Measurements from ENCODE around the gene SLIT3. TPM values are rescaled to one million over a fixed set of nuclear protein-coding genes. Genes with fewer than 3 reads are reported as not detected.

The SLIT3 gene
- total RNA-seq, 2 experiments from 2014 or later: not detected

DNA sequence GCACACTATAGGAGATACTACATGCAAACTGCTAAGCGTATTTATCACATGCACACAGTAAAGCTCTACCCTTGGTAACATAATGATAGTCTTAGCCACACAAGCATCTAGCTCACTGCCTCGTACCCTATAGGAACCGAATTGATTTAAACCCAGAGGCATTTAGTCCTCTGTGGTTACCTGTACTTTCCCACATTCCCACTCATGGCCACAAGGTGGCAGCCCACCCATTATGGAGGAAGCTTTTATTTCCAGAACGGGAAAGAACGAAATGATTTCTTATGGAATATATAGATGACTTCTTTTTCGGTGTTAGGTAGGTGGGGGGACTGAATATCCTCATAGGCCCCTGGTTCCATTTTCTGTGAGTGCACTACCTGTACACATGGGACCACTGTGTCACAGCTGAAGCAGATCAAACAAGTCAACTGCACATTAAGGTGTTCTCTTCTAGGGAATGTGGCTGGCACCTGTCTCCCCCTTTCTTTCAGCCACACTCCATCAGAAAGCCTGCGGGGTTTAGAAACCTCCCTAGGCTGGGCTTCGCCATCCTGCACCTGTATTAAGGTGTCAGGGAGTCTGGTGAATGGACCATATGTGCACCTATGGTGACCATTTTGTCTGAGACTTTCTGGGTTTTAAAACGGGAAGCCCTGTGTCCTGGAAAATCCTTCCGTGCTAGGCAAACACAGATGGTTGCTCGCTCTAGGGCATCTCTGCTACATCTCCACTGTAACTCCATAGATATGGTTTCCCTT lies 313.2 kb downstream of the SLIT3 start:
- H3K36me3 Mint-ChIP-seq (ENCODE audit: low read depth): no peaks in the 10 kb centered on the region

DNA sequence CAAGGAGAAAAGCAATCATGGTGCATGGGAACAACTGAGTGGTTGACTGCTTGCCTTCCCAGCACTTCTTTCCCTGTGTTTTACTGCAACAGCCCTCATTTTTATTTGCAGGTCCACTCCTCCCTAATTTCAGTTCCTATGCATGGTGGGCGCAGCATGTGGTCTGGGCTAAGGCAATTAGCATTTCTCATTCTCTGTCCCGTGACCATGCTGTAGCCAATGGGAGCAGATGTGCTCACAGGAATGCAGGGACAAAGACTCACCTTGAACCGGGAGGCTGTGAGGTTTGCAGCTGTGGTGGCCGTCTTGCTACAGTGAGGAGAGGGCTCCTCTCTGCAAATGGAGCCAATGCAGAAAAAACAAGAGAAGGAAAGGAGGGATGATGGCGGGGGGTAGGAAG lies 315.5 kb downstream of the SLIT3 start:
- no peak overlapping the region for H3K4me3 ChIP-seq (ENCODE audit: low read length)
- peaks cover 28% of the 10 kb centered on the region for H3K27me3 Mint-ChIP-seq
- H3K9me3 Mint-ChIP-seq: no peaks in the 10 kb centered on the region
- CTCF ChIA-PET: no interaction called here
- intact Hi-C loops (cut with DNase I, micrococcal nuclease): no loop called here
- H3K4me1 ChIP-seq (ENCODE audit: insufficient read depth, low read length): no peaks in the 10 kb centered on the region
- POLR2A ChIA-PET: no interaction called here
- no peaks in the 10 kb centered on the region for H3K36me3 Mint-ChIP-seq (ENCODE audit: low read depth)
- no peaks in the 10 kb centered on the region for H3K27me3 ChIP-seq (ENCODE audit: control insufficient read depth in 1 of 2, insufficient read depth in 2 of 2, low read length in 2 of 2)
- H3K9me3 ChIP-seq (ENCODE audit: control insufficient read depth in 1 of 2, insufficient read depth in 1 of 2, low read length in 2 of 2): no peaks in the 10 kb centered on the region
- no peak for DNase-seq
- no peak overlapping the region for H3K4me3 Mint-ChIP-seq
- TF ChIP-seq, protein P1, sequence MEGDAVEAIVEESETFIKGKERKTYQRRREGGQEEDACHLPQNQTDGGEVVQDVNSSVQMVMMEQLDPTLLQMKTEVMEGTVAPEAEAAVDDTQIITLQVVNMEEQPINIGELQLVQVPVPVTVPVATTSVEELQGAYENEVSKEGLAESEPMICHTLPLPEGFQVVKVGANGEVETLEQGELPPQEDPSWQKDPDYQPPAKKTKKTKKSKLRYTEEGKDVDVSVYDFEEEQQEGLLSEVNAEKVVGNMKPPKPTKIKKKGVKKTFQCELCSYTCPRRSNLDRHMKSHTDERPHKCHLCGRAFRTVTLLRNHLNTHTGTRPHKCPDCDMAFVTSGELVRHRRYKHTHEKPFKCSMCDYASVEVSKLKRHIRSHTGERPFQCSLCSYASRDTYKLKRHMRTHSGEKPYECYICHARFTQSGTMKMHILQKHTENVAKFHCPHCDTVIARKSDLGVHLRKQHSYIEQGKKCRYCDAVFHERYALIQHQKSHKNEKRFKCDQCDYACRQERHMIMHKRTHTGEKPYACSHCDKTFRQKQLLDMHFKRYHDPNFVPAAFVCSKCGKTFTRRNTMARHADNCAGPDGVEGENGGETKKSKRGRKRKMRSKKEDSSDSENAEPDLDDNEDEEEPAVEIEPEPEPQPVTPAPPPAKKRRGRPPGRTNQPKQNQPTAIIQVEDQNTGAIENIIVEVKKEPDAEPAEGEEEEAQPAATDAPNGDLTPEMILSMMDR (IDR thresholded peaks at IDR 0.05): no peak
- H3K27ac Mint-ChIP-seq: no peak overlapping the region
- ATAC-seq (ENCODE audit: poor library complexity): no peak
- no peak overlapping the region for H3K27ac ChIP-seq (ENCODE audit: low read depth in 1 of 2, low read length in 2 of 2)
- no peaks in the 10 kb centered on the region for H3K4me1 Mint-ChIP-seq (ENCODE audit: low read depth)
- no peaks in the 10 kb centered on the region for H3K36me3 ChIP-seq (ENCODE audit: insufficient read depth, low read length)

More for the DNA sequence above, 313.2 kb downstream of the SLIT3 start:
- CTCF ChIA-PET: interaction anchor here (1.2 kb wide), 1 partner anchor 593 kb away, joined by 4 read pairs; no protein-coding TSS in a partner anchor
- intact Hi-C loops (cut with DNase I, micrococcal nuclease): loop anchor here in 1 of 2 experiments (2.0 kb wide), 1 partner anchor 591 kb away; no protein-coding TSS in a partner anchor
- H3K27me3 ChIP-seq (ENCODE audit: control insufficient read depth in 1 of 2, insufficient read depth in 2 of 2, low read length in 2 of 2): no peaks in the 10 kb centered on the region
- no peak overlapping the region for H3K27ac ChIP-seq (ENCODE audit: low read depth in 1 of 2, low read length in 2 of 2)
- no peaks in the 10 kb centered on the region for H3K36me3 ChIP-seq (ENCODE audit: insufficient read depth, low read length)
- Mint-ChIP-seq H3K4me1 (ENCODE audit: low read depth) (no peaks in the 10 kb centered on the region), H3K9me3 (no peaks in the 10 kb centered on the region), H3K27me3 (peaks cover 16% of the 10 kb centered on the region), H3K27ac (no peak overlapping the region), H3K4me3 (no peak overlapping the region)
- no peaks in the 10 kb centered on the region for H3K9me3 ChIP-seq (ENCODE audit: control insufficient read depth in 1 of 2, insufficient read depth in 1 of 2, low read length in 2 of 2)
- H3K4me1 ChIP-seq (ENCODE audit: insufficient read depth, low read length): no peaks in the 10 kb centered on the region
- TF ChIP-seq, protein P1 (IDR thresholded peaks at IDR 0.05): peak; percentile 91
- POLR2A ChIA-PET: no interaction called here
- peak; percentile 37 for ATAC-seq (ENCODE audit: poor library complexity)
- H3K4me3 ChIP-seq (ENCODE audit: low read length): no peak overlapping the region
- peak in 13 of 14 experiments; percentile 7 to 58 (median 30) for DNase-seq

DNA sequence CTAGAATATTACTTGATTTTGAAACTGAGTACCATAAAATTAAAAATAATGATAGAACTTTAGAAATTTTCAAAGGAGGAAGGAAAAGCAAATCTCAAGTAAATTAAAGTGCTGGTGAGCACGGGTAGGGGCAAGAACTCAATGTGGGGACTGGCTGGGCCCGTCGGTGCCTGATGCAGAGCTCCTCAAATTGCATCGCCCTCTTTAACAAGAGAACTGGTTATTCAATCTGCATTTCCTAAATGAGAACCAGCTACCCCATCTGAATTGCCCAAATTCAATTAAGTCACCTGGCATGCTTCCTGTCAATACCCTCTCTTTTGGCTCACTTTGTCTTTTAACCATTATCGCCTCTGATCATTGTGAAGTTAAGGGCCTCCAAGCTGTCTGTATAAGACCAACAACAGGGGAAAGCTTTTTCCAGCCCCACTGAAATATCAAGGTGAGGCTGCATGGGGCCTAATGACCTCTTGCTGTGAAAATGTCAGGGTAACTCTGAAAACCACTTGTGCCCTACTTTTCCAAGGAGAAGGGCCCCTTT lies 316.7 kb downstream of the SLIT3 start:
- H3K4me3 Mint-ChIP-seq: no peak overlapping the region
- DNase-seq (no peak), ATAC-seq (ENCODE audit: poor library complexity) (no peak)
- POLR2A ChIA-PET: no interaction called here
- H3K36me3 Mint-ChIP-seq (ENCODE audit: low read depth): no peaks in the 10 kb centered on the region
- no peak overlapping the region for H3K27ac Mint-ChIP-seq
- CTCF ChIA-PET: no interaction called here
- H3K4me1 Mint-ChIP-seq (ENCODE audit: low read depth): no peaks in the 10 kb centered on the region
- H3K27me3 ChIP-seq (ENCODE audit: control insufficient read depth in 1 of 2, insufficient read depth in 2 of 2, low read length in 2 of 2): no peaks in the 10 kb centered on the region
- H3K27me3 Mint-ChIP-seq: peaks cover 28% of the 10 kb centered on the region
- H3K9me3 ChIP-seq (ENCODE audit: control insufficient read depth in 1 of 2, insufficient read depth in 1 of 2, low read length in 2 of 2): no peaks in the 10 kb centered on the region
- no peaks in the 10 kb centered on the region for H3K4me1 ChIP-seq (ENCODE audit: insufficient read depth, low read length)
- intact Hi-C loops (cut with DNase I, micrococcal nuclease): no loop called here
- no peak overlapping the region for H3K27ac ChIP-seq (ENCODE audit: low read depth in 1 of 2, low read length in 2 of 2)
- no peaks in the 10 kb centered on the region for H3K36me3 ChIP-seq (ENCODE audit: insufficient read depth, low read length)
- H3K4me3 ChIP-seq (ENCODE audit: low read length): no peak overlapping the region
- H3K9me3 Mint-ChIP-seq: no peaks in the 10 kb centered on the region
- TF ChIP-seq, protein P1 (IDR thresholded peaks at IDR 0.05): no peak
